Measurements from ENCODE around the gene SLC22A7.

GRCh38 chr6:43308990-43309477 lies 11.0 kb downstream of the SLC22A7 start:
- TF ChIP-seq GATA1 (IDR thresholded peaks at IDR 0.05; ENCODE audit: low read depth, low read length), result no peak
- TF ChIP-seq POLR2A (IDR thresholded peaks at IDR 0.05; ENCODE audit: low read length), result no peak
